KG1 (cell line): ENCODE data around the gene SLC16A11.
"Not testable (repeated sequence)": the region's sequence is repeated elsewhere in the genome, so short reads cannot be mapped to it uniquely, and the experiment has no call there.

Experiments used
- DNase-seq: peaks from one replicate; lab custom pipeline; 2025; lab: John Stamatoyannopoulos, UW

SLC16A11 gene

DNA sequence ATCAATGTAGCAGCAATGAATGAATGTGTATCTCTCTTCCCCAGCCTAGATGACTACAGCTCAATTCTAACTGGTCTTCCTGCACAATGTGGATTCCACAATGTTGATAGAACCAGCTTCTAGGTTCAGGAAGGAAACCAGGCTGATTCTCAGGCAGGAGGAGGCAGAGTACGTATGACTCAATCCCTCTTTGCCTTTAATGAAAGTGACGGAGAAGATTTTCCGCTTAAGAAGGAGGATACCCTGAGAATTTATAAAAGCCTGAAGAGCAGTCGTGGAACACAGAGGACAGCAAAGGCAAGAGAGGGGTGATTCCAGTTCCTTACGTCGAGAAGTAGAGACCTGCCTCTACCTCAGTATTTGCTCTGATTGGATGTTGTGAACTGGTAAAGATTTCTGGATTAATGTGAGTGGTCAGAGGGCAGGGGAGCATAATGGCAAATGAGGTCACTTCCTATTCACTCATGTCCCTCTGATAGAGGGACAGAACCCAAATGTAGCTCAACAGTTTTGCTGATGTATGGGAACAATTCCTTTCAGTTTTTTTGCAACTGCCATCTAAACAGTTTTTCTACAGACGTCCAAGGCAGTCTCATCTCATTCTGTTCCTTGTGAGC lies 15.0 kb upstream of the SLC16A11 start:
- DNase-seq = no peak

DNA sequence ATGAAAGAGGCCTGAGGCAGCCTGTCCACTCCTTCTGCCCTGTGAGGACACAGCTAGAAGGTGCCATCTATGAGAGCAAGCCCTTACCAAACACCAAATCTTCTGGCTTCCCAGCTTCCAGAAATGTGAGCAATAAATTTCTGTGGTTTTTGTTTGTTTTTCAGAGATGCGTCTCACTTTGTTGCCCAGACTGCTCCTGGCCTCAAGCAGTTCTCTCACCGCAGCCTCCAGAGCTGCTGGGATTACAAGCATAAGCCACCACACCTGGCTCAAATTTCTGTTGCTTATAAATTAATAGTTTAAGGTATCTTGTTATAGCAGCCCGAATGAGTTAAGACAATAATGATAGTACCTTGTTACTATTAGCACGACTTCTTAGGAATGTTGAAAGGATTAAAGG lies 12.5 kb upstream of the SLC16A11 start:
- no peak for DNase-seq

DNA sequence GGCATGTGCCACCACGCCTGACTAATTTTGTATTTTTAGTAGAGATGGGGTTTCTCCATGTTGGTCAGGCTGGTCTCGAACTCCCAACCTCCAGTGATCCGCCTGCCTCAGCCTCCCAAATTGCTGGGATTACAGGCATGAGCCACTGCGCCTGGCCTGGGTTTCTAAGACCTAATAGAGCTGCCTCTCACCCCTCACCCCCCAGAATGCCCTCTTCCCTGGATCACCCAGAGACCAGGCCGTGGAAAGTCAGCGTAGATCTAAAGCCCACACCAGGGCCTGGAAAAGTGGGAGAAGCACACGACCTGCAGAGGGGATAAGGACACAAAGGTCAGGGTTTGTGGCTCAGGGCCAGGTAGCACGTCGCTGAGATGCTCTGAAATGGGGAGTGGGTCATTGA lies 6.7 kb upstream of the SLC16A11 start:
- not testable (repeated sequence) for DNase-seq

DNA sequence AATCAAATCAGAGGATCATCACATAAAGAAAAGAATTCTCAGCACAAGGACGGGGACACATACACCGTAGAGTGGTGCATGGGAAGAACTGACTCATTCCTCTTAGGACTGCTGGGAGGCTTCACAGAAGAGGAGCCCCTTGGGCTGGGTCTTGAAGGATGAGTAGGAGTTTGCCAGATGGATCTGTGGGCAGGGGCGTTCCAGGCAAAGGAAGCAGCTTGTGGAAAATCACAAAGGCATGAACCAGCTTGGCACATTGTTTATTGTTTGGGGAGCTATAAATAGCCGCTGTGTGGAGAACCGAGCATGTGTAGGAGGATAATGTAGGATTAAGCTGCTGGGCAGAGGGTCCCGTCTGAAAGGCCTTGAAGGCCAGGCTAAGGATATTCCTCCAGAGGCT lies 5.1 kb upstream of the SLC16A11 start:
- no peak for DNase-seq

DNA sequence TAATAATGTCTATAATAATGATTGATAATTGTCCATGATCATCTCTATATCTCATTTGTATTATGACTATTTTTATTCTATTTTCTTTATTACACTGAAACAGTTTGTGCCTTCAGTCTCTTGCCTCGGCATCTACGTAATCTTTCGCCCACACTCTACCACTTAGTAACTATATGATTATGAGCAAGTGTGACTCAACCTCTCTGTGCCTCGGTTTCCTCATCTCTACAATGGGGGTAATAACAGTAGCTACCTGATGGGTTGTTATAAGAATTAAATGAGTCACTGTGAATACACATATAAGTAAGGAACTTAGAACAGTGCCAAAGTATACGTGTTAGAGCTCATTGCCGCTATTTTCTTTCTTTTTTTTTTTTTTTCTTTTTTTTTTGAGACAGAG lies 3.7 kb upstream of the SLC16A11 start:
- no peak for DNase-seq

DNA sequence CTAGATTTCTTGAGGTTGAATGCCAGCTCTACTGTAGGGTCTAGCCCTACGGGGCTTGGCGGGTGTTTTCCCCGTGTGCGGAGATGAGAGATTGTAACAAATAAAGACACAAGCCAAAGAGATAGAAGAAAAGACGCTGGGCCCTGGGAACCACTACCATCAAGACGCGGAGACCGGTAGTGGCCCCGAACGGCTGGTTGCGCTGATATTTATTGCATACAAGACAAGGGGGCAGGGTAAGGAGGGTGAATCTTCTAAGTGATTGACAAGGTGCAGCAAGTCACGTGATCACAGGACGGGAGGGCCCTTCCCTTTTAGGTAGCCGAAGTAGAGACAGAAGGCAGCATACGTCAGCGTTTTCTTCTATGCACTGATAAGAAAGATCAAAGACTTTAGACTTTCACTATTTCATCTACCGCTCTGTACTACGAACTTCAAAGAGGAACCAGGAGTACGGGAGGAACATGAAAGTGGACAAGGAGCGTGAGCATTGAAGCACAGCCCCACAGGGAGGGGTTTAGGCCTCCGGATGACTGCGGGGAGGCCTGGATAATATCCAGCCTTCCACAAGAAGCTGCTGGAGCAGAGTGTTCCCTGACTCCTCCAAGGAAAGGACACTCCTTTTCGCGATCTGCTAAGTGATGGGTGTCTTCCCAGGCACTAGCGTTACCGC lies 3.0 kb upstream of the SLC16A11 start:
- not testable (repeated sequence) for DNase-seq

DNA sequence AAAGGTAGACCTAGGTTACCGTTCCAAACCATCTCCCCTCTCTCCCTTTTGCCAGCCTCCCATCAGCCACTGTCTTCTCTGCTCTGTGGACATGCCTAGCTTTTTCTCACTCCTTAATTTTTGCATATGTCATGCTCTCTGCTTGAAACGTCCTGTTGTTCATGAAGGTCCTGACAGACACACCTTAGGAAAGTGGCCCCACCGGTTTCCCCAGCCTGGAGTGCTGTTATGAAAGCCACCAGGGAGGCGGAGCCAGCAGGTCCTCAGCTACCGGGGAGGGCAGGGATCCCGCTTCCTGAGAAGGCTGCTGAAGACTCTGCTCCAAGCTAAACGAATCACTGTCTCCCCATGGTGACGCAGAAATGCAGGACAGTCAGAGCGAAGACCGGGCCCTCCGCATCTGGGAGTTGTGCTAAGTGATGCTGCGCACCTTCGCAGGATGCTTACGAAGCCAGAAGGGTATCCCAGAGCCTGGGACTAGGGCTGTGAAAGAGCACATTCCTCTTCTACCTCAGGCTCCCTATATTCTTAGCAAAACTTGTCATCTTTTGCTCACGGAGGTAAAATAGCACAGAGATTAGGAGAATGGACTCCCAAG lies 2.3 kb upstream of the SLC16A11 start:
- no peak for DNase-seq

DNA sequence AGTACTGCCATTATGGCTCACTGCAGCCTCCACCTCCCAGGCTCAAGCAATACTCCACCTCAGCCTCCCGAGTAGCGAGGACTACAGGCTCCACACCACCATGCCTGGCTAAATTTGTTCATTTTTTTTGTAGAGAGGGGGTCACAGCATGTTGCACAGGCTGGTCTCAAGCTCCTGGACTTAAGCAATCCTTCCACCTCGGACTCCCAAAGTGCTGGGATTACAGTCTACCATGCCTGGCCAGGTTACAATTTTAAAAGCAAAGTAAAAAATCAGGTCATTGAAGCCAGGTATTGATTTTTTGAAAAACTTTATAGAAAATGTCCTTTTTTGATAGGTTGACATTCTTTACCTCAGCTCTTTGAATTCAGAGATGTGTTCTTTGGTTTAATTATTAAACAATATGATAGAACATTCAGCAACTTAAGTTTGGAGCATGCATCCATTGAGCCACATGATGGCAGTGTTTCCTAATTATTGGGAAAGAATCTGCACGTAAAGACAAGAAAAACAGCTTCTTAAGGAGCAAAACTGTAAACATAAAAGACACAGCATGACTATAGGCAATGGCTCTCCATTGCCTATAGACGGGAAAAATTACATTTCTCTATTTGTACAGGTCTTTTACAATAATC lies 1.7 kb upstream of the SLC16A11 start:
- no peak for DNase-seq

DNA sequence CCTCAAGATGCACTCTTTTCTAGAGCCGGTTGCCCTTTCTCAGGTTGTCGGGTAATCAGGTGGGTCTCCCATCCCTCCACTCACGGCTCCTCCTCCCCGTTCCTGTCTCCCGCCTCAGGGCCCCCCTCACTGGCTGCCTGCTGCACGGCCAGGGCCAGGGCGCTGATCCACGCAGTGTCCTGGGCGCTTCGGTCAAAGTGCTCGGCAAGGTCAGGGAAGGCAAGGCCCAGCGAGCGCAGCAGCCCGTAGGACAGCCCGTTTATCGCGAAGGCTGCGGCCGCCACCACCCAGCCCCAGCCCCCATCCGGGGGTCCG lies 753 bp downstream of the SLC16A11 start:
- no peak for DNase-seq

DNA sequence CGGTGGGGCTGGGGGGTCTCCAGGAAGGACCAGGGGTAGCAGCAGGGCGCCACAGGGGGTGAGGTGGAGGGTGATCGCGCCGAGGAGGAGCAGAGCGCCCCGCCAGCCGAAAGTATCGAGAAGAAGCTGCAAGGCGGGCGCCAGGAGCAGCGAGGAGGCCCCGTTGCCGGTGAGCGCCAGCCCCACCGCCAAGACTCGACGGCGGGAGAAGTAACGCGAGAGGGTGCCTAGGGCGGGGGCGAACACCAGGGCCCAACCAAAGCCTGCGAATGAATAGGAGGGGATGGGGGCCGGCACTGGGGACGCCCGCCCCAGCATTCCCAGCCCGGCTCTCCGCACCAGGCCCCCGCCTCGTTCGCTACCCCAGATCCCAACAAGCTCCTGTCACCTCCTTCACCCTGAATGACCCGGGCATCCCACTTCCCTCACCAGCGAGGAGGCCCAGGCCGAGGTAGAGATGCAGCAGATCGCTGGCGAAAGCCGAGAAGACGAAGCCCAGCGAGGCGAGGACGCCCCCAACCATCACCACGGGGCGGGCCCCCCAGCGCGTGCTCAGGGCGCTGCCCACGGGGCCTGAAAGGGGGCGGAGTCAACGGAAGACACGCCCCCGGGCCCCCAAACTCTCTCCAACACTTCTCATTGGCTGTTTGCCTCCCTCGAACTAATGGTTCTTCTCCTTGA lies 1.3 kb downstream of the SLC16A11 start:
- DNase-seq = no peak

DNA sequence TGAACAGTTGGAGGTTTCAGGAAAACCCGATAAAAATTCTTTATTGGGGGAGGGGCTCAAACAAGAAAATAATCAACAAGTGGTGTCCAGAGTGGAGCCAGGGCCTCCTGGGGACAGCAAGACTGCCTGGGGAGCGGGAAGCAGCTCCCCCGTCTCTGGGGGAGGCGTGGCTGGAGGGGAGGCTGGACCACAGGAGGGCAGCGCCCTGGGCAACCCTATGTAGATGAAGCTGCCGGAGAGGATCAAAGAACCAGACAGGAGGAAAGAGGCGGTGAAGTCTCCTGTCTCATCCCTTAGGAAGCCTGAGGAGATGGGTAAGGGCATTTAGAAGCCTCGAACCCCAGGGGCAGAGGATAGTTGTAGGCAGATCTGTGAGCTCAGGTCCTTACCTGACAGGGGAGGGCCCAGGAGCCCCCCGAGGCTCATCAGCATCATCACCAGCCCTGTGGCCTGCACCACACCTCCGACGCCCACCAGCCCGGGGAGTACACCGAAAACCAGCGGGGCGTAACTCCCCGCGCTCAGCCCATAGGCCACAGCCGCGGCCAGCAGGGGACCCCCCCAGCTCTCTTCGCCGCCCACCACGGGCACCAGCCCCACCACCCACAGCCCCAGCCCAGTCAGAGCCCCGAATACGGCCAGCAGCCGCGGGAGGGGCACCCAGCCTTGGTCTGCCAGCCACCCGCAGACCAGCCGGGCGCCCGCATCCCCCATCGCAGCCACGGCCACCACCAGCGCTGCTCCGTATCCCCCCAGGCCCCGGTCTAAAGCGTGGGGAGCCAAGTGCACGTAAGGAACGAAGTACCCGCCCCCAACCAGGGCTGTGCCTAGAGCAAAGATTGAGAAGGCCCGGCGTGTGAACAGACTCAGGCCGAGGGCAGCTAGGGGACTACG lies 2.0 kb downstream of the SLC16A11 start:
- no peak for DNase-seq

DNA sequence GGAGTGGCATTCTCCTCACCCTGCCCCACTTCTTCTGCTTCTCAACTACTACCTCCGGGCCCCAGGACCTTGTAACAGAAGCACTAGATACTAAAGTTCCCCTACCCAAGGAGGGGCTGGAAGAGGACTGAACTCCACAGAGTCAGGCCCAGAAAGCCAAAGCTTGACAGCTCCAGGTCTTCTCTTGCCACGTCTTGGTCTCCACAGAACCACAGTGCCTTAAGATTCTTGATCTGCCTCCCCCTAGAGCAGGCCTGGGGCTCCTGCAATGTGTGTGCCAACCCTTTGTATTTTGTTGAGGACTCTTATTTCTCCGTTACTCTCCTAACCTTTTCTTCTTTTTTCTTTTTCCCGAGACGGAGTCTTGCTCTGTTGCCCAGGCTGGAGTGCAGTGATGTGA lies 4.1 kb downstream of the SLC16A11 start:
- DNase-seq = no peak

DNA sequence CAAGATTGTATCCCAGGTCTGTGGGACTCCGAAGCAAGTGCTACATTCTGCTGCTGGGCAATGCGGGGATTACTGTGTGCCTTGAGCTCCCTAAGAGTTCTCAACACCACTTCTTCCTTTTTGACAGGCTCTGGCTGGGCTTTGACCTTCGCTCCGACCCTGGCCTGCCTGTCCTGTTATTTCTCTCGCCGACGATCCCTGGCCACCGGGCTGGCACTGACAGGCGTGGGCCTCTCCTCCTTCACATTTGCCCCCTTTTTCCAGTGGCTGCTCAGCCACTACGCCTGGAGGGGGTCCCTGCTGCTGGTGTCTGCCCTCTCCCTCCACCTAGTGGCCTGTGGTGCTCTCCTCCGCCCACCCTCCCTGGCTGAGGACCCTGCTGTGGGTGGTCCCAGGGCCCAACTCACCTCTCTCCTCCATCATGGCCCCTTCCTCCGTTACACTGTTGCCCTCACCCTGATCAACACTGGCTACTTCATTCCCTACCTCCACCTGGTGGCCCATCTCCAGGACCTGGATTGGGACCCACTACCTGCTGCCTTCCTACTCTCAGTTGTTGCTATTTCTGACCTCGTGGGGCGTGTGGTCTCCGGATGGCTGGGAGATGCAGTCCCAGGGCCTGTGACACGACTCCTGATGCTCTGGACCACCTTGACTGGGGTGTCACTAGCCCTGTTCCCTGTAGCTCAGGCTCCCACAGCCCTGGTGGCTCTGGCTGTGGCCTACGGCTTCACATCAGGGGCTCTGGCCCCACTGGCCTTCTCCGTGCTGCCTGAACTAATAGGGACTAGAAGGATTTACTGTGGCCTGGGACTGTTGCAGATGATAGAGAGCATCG lies 5.6 kb downstream of the SLC16A11 start:
- DNase-seq = no peak

DNA sequence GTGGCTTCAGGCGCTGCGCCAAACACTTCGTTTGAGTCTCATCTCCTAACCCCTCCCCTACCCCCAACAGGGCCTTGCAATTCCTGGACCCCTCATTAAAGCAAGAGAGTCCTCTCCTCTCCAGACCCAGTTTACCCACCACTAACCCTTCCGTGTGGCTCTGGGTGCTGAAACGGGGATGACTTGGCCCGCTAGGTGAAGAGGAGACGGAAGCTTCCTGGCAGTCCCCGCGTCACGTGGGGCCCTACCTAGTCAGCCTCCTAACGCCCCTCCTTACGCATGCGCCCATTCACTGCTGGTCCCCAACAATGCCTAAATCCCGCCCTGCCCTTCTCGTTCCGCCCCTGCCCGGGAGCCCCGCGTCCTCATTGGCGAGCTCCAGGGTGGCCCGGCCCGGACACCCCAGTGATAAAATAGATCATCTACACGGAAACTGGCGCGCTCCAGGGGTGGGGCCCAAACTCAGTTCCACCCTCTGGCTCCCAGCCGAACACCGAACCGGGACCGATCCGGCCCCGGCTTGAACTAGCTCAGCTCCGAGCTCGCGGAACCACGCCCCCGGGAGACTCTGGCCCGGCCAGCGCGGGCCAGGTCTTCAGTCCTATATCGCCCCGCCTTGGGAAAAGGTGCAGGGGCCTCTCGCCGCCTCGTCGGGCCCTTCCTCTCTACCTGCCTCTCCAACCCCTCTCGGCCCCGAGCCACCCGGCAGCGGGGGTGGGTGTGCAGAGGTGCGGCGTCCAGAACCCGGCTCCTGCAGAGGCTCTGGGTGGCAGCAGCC lies 8.1 kb downstream of the SLC16A11 start, which contains the start of gene SLC16A13:
Gene SLC16A13, plus strand, starts transcription at position 425 of the 778 bp plus-strand sequence. CDS start 368 bp downstream, outside the sequence.
- peak; percentile 68 for DNase-seq

DNA sequence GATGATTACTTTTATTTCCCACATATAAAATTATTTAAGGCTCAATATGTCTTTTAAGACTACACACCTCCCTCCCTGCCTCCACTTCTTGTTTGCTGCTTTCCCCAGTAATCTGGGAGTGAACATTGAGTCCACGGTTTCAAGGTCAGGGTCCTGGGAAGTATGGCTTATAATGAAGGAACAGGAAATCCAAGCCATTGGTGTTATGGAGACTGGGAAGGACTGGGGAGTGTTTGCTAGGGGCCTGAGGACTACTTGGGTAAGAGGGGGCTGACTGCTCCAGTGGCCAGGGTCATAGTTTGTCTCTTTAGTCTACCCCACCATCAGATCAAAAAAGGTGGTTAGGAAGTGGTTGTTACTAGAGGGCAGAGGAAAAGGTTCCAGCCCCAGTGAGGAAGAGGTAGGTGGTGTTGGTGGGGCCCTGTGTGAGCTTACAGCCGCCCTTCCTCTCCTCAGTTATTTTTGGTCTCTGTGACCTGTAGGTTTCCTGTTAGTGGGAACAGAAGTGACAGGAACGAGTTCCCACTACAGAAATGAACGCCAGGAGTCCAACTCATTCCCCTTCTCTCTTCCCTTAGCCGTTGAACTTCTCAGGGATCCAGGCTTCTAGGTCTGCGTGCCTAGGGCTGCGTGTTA lies 8.8 kb downstream of the SLC16A11 start:
- DNase-seq = no peak

DNA sequence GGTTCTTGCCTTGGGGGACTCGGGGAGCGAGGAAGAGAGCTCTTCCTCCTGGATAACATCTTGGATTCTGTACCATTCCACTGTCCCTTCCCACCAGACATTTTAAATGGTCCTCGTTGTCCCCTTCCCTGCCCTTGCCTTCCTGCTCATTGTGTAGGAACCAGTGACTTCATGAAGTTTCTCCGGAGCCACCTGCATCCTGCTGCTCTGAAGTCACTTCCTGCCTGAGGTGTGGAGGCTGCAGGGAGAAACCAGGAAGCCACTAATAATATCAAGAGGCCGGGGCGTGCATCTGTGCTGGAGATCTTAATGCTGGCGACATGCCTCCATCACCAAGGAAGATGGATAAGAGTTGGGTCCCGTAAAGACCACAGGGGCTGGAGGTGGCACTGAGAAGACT lies 14.2 kb downstream of the SLC16A11 start:
- DNase-seq = no peak

DNA sequence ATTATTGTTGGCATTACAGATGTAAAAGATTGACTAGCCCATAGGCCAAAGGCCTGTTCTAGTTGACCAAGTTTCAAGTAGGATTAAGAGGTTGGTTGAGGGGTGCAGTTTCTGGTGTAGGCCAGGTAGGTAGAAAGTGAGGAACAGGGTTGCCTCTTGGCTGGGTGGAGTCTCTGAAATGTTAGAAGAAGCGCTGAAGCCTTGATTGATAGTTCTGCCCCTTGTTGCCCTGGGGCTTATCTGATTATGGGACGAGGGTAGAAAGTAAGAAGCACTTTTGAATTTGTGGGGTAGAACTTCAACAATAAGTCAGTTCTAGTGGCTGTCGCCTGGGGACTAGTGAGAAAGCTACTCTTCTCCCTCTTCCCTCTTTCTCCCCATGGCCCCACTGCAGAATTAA lies 14.8 kb downstream of the SLC16A11 start:
- no peak for DNase-seq

DNA sequence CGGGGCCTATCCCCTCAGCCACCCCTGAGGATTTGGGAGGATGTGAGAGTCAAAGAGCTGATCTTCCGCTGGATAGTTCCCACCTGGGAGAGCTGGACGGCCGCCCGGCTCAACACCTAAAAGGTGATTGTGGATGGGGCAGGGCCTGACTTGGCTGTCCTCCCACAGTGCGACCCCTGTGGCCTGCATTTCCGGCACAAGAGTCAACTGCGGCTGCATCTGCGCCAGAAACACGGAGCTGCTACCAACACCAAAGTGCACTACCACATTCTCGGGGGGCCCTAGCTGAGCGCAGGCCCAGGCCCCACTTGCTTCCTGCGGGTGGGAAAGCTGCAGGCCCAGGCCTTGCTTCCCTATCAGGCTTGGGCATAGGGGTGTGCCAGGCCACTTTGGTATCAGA lies 16.6 kb downstream of the SLC16A11 start:
- no peak for DNase-seq

DNA sequence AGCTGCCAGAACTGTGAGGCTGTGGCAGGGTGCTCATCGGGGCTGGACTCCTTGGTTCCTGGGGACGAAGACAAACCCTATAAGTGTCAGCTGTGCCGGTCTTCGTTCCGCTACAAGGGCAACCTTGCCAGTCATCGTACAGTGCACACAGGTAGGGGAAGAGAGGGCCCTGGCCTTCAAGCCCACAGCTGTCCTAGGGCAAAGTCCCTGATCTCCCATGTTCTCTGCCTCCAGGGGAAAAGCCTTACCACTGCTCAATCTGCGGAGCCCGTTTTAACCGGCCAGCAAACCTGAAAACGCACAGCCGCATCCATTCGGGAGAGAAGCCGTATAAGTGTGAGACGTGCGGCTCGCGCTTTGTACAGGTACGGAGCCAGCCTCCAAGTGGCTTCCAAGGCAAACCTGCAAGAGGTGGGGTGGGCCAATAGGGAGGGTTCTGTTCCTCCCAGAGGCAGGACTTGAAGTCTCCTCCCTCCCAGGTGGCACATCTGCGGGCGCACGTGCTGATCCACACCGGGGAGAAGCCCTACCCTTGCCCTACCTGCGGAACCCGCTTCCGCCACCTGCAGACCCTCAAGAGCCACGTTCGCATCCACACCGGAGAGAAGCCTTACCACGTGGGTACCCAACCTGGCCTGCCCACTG lies 17.3 kb downstream of the SLC16A11 start:
- no peak for DNase-seq
